Suprapubic skin (tissue), 4 donors: ENCODE measurements around the gene DHX8. TPM values are rescaled to one million over a fixed set of nuclear protein-coding genes. Genes with fewer than 3 reads are reported as not detected.
A peak's percentile ranks its signal among the peaks of the same experiment; 100 is the strongest.

Source experiments
- DNase-seq, 2 donors: peaks; one replicate each; pipeline ENCODE4 v3.0.0-alpha.2; 2019; ENCODE audit warnings: low spot score in 2 of 2
- H3K27ac ChIP-seq: fragments of 200-600 bp; sonication (generic); one replicate; pipeline ENCODE4 v1.5.1; 2019
- H3K27me3 ChIP-seq: fragments of 200-600 bp; sonication (generic); one replicate; pipeline ENCODE4 v1.5.1; 2019
- H3K36me3 ChIP-seq: fragments of 200-600 bp; sonication (generic); one replicate; pipeline ENCODE4 v1.5.1; 2019
- H3K4me1 ChIP-seq: fragments of 200-600 bp; sonication (generic); one replicate; pipeline ENCODE4 v1.5.1; 2019
- H3K4me3 ChIP-seq: fragments of 200-600 bp; sonication (generic); one replicate; pipeline ENCODE4 v1.5.1; 2019; ENCODE audit warnings: mild to moderate bottlenecking
- H3K9me3 ChIP-seq: fragments of 200-600 bp; sonication (generic); one replicate; pipeline ENCODE4 v1.5.1; 2019
- EP300 ChIP-seq: sonication (generic); formaldehyde crosslinking; IDR thresholded peaks from one replicate; pipeline ENCODE4 v1.6.1; 2017; ENCODE audit warnings: antibody characterized with exemption
- POLR2A ChIP-seq, 2 donors: fragments of 450-650 bp; IDR thresholded peaks; one replicate each; pipeline ENCODE4 v1.6.1; 2017; ENCODE audit warnings: antibody characterized with exemption in 2 of 2, mild to moderate bottlenecking in 2 of 2, moderate library complexity in 2 of 2
- POLR2AphosphoS5 ChIP-seq, 3 donors: sonication (generic); formaldehyde crosslinking; IDR thresholded peaks; one replicate each; pipeline ENCODE4 v1.6.1; 2017; ENCODE audit warnings: antibody characterized with exemption in 3 of 3
- WGBS: methylation state at CpG from one replicate; pipeline ENCODE4 v1.1.5; 2018; 5-methylcytosine and 5-hydroxymethylcytosine counted together
- total RNA-seq, 4 donors: library from RNA; depleted of rRNA; stranded (reverse); fragments of >200 nt; gene quantifications; one replicate each; pipeline ENCODE4 v1.1.0, GENCODE V29; 2016
- TF ChIP-seq, protein P1 (sequence below), 2 donors: fragments of 200-600 bp in 1 of 2; fragments of 450-650 bp in 1 of 2; sonication (generic) in 1 of 2; IDR thresholded peaks; one replicate each; pipeline ENCODE4 v1.5.1; 2016 to 2019; ENCODE audit warnings: antibody characterized with exemption in 2 of 2, mild to moderate bottlenecking in 1 of 2, moderate library complexity in 1 of 2

DHX8 gene
- total RNA-seq, 4 donors from 2014 or later: 31.4 to 57.1 (median 46.1) TPM

DNA sequence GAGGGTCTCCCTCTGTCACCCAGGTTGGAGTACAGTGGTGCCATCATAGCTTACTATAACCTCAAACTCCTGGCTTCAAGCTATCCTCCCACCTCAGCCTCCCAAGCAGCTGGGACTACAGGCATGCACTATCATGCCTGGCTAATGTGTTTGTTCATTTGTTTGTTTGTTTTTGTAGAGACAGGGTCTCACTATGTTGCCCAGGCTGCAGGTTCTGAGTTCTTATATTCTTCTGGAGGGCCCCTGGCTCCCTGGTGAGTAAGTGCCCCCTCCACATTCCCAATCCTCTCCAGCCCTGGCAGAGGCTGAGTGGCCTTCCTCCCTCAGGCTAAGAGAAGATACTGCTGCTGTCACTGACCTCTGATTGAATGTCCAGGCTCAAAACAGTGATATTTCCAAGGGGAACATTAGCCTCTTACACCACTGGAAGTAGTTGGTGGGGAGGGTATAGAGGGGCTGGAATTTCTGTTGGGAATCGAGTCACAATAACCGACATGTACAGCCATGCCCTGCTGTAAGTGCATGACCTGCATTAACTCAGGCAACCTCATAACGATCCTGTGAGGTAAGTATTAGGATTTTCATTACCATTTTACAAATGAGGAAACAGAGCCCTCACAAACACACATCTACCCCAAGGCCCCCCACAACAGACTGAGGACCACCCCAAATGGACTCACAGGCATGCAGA, 65.1 kb downstream of the DHX8 start:
- Histone ChIP-seq H3K27me3 (peaks cover 10% of the 10 kb centered on the region), H3K27ac (peak overlapping the region; percentile 53), H3K4me1 (peaks cover 56% of the 10 kb centered on the region), H3K36me3 (no peaks in the 10 kb centered on the region), H3K4me3 (no peak overlapping the region), H3K9me3 (no peaks in the 10 kb centered on the region)
- WGBS: 35% methylated on average over 3 of the region's 3 CpGs
- no peak for DNase-seq
- TF ChIP-seq, protein P1, sequence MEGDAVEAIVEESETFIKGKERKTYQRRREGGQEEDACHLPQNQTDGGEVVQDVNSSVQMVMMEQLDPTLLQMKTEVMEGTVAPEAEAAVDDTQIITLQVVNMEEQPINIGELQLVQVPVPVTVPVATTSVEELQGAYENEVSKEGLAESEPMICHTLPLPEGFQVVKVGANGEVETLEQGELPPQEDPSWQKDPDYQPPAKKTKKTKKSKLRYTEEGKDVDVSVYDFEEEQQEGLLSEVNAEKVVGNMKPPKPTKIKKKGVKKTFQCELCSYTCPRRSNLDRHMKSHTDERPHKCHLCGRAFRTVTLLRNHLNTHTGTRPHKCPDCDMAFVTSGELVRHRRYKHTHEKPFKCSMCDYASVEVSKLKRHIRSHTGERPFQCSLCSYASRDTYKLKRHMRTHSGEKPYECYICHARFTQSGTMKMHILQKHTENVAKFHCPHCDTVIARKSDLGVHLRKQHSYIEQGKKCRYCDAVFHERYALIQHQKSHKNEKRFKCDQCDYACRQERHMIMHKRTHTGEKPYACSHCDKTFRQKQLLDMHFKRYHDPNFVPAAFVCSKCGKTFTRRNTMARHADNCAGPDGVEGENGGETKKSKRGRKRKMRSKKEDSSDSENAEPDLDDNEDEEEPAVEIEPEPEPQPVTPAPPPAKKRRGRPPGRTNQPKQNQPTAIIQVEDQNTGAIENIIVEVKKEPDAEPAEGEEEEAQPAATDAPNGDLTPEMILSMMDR (IDR thresholded peaks at IDR 0.05): no peak
- TF ChIP-seq POLR2A (IDR thresholded peaks at IDR 0.05): no peak
- no peak for TF ChIP-seq POLR2AphosphoS5 (IDR thresholded peaks at IDR 0.05)
- TF ChIP-seq EP300: no peak

DNA sequence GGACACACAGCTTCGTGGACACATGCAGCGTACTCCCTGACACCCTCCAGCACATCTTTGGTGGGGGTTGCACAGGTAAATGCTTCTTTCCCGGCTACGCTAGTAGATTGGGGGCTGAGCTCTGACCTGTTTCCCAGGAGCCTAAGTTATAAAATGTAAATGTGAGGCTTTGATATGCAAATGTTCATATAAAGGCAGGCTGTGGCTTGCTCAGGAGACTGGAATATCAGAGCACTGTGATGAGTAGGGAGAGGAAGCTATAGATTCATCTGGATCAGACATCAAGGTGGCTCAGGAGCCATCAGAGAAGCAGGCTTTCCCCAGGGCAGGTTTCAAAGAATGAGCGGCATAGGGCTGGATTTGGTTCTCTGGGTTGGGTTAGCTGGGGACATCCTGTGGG, 65.7 kb downstream of the DHX8 start:
- H3K4me1 ChIP-seq: peaks cover 50% of the 10 kb centered on the region
- peaks cover 8% of the 10 kb centered on the region for H3K27me3 ChIP-seq
- TF ChIP-seq POLR2AphosphoS5 (IDR thresholded peaks at IDR 0.05) (no peak), POLR2A (IDR thresholded peaks at IDR 0.05) (no peak), EP300 (no peak)
- TF ChIP-seq, protein P1 (IDR thresholded peaks at IDR 0.05): no peak
- no peaks in the 10 kb centered on the region for H3K36me3 ChIP-seq
- H3K27ac ChIP-seq: peak overlapping the region; percentile 53
- no peaks in the 10 kb centered on the region for H3K9me3 ChIP-seq
- no peak for DNase-seq
- 59% methylated on average over 5 of the region's 5 CpGs for WGBS
- H3K4me3 ChIP-seq: no peak overlapping the region

DNA sequence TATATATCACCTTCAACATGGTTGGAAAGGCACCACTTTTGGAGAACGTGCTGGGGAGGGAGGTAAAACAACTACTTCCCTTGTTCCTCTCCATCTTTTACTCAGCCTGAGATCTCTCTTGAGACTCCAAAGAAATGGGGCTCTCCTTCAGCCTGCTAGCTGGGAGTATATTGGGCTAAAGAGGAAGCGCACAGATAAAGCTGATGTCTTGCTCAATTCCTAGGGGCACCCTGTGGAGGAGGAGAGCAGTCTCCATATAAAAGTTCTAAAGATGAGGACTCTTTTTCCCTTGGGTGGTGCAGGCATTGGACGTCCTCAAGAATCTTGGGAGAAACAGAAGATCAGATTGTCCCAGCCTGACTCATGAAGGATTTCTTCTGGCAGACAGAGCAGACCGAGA, 67.0 kb downstream of the DHX8 start:
- 90% methylated on average over 4 of the region's 4 CpGs for WGBS
- TF ChIP-seq POLR2AphosphoS5 (IDR thresholded peaks at IDR 0.05) (no peak), EP300 (no peak), POLR2A (IDR thresholded peaks at IDR 0.05) (no peak)
- TF ChIP-seq, protein P1 (IDR thresholded peaks at IDR 0.05): no peak
- no peaks in the 10 kb centered on the region for H3K9me3 ChIP-seq
- peaks cover 37% of the 10 kb centered on the region for H3K4me1 ChIP-seq
- DNase-seq: no peak
- no peak overlapping the region for H3K4me3 ChIP-seq
- H3K27ac ChIP-seq: no peak overlapping the region
- no peaks in the 10 kb centered on the region for H3K27me3 ChIP-seq
- H3K36me3 ChIP-seq: no peaks in the 10 kb centered on the region

DNA sequence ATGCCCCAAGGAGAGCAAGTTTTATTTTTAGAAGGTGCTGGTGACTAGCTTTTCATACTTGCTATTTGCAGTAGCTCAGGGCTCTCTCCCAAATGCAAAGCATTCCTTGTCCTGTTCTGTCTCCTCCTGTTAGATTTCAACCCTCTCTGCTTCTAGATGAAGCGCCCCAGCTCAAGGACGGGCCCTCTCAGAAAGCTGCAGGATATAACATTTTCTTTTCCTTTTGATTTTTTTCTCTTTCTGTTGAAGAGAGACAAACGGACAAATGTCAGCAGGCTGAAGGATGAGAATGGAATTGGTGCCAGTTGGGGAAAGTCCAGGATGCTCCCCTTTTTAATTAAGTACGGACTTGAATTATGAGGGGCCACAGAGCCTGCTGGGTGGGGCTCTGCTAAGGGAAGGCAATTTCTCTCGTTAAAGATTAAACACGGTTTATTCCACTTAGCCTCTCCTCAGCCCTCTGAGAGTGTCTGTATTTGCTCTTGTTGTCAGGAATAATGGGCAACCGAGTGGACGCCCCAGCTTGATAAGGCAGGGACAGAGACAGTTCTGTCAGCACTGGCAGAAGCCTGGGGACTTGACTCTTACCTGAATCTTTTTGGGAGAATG, 68.6 kb downstream of the DHX8 start:
- Histone ChIP-seq H3K4me1 (peaks cover 30% of the 10 kb centered on the region), H3K9me3 (no peaks in the 10 kb centered on the region), H3K36me3 (no peaks in the 10 kb centered on the region), H3K4me3 (no peak overlapping the region), H3K27ac (no peak overlapping the region), H3K27me3 (no peaks in the 10 kb centered on the region)
- DNase-seq: no peak
- 66% methylated on average over 8 of the region's 8 CpGs for WGBS
- TF ChIP-seq POLR2AphosphoS5 (IDR thresholded peaks at IDR 0.05) (no peak), POLR2A (IDR thresholded peaks at IDR 0.05) (no peak), EP300 (no peak)
- TF ChIP-seq, protein P1 (IDR thresholded peaks at IDR 0.05): no peak

DNA sequence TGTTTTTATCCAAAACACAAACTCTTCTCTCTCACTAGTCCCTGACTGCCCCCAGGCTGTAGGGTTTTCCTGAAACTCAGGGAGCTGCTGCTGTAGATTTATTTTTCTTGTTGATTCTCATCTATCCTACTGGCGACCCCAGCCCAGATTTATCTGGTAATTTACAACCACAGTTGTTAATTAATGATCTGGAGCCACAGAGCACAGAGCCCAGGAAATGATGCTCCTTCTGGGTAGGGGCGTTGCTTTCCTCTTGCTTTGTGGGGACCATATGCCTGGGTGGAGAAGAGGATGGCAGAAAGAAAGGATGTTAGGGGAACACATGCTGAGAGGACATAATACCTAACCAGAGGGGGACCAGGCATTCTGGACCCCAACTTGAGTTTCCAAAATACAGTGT, 69.8 kb downstream of the DHX8 start:
- 40% methylated on average over 2 of the region's 2 CpGs for WGBS
- Histone ChIP-seq H3K36me3 (no peaks in the 10 kb centered on the region), H3K4me1 (peaks cover 20% of the 10 kb centered on the region), H3K27me3 (no peaks in the 10 kb centered on the region), H3K9me3 (no peaks in the 10 kb centered on the region), H3K27ac (no peak overlapping the region), H3K4me3 (no peak overlapping the region)
- DNase-seq: no peak
- no peak for TF ChIP-seq EP300
- no peak for TF ChIP-seq POLR2A (IDR thresholded peaks at IDR 0.05)
- TF ChIP-seq, protein P1 (IDR thresholded peaks at IDR 0.05): no peak
- TF ChIP-seq POLR2AphosphoS5 (IDR thresholded peaks at IDR 0.05): no peak
